Endothelial cell of umbilical vein (primary cell): Measurements from ENCODE around the gene TPGS2. TPM values are rescaled to one million over a fixed set of nuclear protein-coding genes. Genes with fewer than 3 reads are reported as not detected.

Experiments
- BruUV-seq: library from RNA; stranded (reverse); fragments of 400-500 nt; replicated peaks from 2 replicates; lab custom pipeline; 2021; lab: Mats Ljungman, UMichigan
- CTCF ChIA-PET: fragments of 300-600, 350-600 bp; sonication (Branson Sonifier 250); formaldehyde crosslinking; loops from one replicate; lab custom pipeline; 2021; ENCODE audit warnings: antibody characterized with exemption, inconsistent platforms; lab: Charles Lee
- POLR2A ChIA-PET: fragments of 300-600, 350-600 bp; sonication (Branson Sonifier 250); formaldehyde crosslinking; loops from one replicate; lab custom pipeline; 2021; ENCODE audit warnings: antibody characterized with exemption, inconsistent platforms; lab: Charles Lee
- DNase-seq: peaks from one replicate; pipeline ENCODE4 v3.0.0-alpha.2; 2011; ENCODE audit warnings: low read depth, low spot score
- FAIRE-seq: peaks from 2 replicates; lab custom pipeline; 2011; peaks lifted over from hg19 to GRCh38; lab: Jason Lieb, UNC
- H2AFZ ChIP-seq: 2 replicates; pipeline ENCODE4 v1.6.0; 2012; ENCODE audit warnings: low read depth, low read length, control low read depth, inconsistent platforms
- H3K27ac ChIP-seq: 2 replicates; pipeline ENCODE4 v1.5.1; 2011; ENCODE audit warnings: low read depth, mild to moderate bottlenecking, control low read depth, low read length, moderate library complexity; ENCODE audit not compliant: insufficient read depth
- H3K27me3 ChIP-seq, 2 experiments: 2 replicates each; pipeline versions ENCODE4 v1.6.0 to v1.6.1; 2011; ENCODE audit warnings: low read length in 2 of 2, mixed read lengths in 1 of 2; ENCODE audit not compliant: control insufficient read depth in 2 of 2, insufficient read depth in 2 of 2
- H3K36me3 ChIP-seq, 2 experiments: 2 replicates in 1 of 2; 3 replicates in 1 of 2; pipeline ENCODE4 v1.5.1; 2011; ENCODE audit warnings: low read length in 2 of 2, mild to moderate bottlenecking in 1 of 2, moderate library complexity in 1 of 2; ENCODE audit not compliant: control insufficient read depth in 2 of 2, insufficient read depth in 2 of 2; ENCODE audit errors: extremely low read depth in 1 of 2
- H3K4me1 ChIP-seq: 3 replicates; pipeline ENCODE4 v1.5.1; 2011; ENCODE audit warnings: mild to moderate bottlenecking, low read length; ENCODE audit not compliant: control insufficient read depth, insufficient read depth; ENCODE audit errors: extremely low read depth
- H3K4me2 ChIP-seq: 2 replicates; pipeline ENCODE4 v1.6.1; 2011; ENCODE audit warnings: low read length, control low read depth, mixed read lengths; ENCODE audit not compliant: insufficient read depth
- H3K4me3 ChIP-seq, 3 experiments: fragments of 200-600 bp in 1 of 3; sonication (generic), shearing (Covaris generic) in 1 of 3; replicated peaks in 1 of 3; 2 replicates each; pipeline ENCODE4 v1.5.1; 2011 to 2016; ENCODE audit warnings: control low read depth in 3 of 3, low read length in 3 of 3, mild to moderate bottlenecking in 2 of 3, inconsistent platforms in 1 of 3, low read depth in 1 of 3, moderate library complexity in 1 of 3; ENCODE audit not compliant: insufficient read depth in 1 of 3
- H3K79me2 ChIP-seq: 2 replicates; pipeline ENCODE4 v1.6.0; 2012; ENCODE audit warnings: low read length, inconsistent platforms; ENCODE audit not compliant: control insufficient read depth, insufficient read depth
- H3K9ac ChIP-seq: replicated peaks from 2 replicates; pipeline ENCODE3; 2011; ENCODE audit warnings: low read length, control low read depth; ENCODE audit not compliant: insufficient read depth; ENCODE audit errors: extremely low read depth
- H3K9me1 ChIP-seq: replicated peaks from 3 replicates; pipeline ENCODE4 v1.6.0; 2011; ENCODE audit warnings: mild to moderate bottlenecking, low read length; ENCODE audit not compliant: control insufficient read depth, insufficient read depth; ENCODE audit errors: extremely low read depth
- H3K9me3 ChIP-seq: replicated peaks from 2 replicates; pipeline ENCODE4 v1.5.1; 2012; ENCODE audit warnings: low read length, inconsistent platforms; ENCODE audit not compliant: control insufficient read depth, insufficient read depth
- H4K20me1 ChIP-seq: replicated peaks from 2 replicates; pipeline ENCODE3; 2011; ENCODE audit warnings: mild to moderate bottlenecking, low read length; ENCODE audit not compliant: control insufficient read depth, insufficient read depth; ENCODE audit errors: extremely low read depth
- EZH2 ChIP-seq: IDR thresholded peaks from 2 replicates; pipeline ENCODE4 v1.6.1; 2012; ENCODE audit warnings: borderline replicate concordance, low read depth, mild to moderate bottlenecking, moderate library complexity, low read length, inconsistent platforms; ENCODE audit not compliant: severe bottlenecking
- FOS ChIP-seq: IDR thresholded peaks from 2 replicates; pipeline ENCODE4 v1.6.1; 2011; ENCODE audit warnings: mild to moderate bottlenecking, low read length, moderate library complexity, borderline replicate concordance; ENCODE audit not compliant: insufficient read depth
- GATA2 ChIP-seq: IDR thresholded peaks from 2 replicates; pipeline ENCODE4 v1.7.0; 2011; ENCODE audit warnings: low read depth, mild to moderate bottlenecking, moderate library complexity, mixed read lengths, low read length; ENCODE audit not compliant: insufficient read length, insufficient read depth
- JUN ChIP-seq: IDR thresholded peaks from 2 replicates; pipeline ENCODE4 v1.6.1; 2011; ENCODE audit warnings: borderline replicate concordance, low read depth; ENCODE audit not compliant: insufficient read length, insufficient read depth
- MYC ChIP-seq: IDR thresholded peaks from one replicate; pipeline ENCODE4 v1.6.1; 2011; ENCODE audit warnings: mild to moderate bottlenecking, low read depth, low read length
- POLR2A ChIP-seq: IDR thresholded peaks from 2 replicates; pipeline ENCODE4 v1.6.1; 2012; ENCODE audit warnings: low read depth, mild to moderate bottlenecking, control low read depth, low read length
- POLR2AphosphoS5 ChIP-seq: IDR thresholded peaks from 2 replicates; pipeline ENCODE4 v1.6.1; 2012; ENCODE audit warnings: low read depth, mild to moderate bottlenecking, control low read depth, low read length, moderate library complexity; ENCODE audit not compliant: insufficient read depth
- dilution Hi-C: fragments of 300-500 bp; cut with MboI; formaldehyde crosslinking; loops from one replicate; pipeline ENCODE4 v1.15.0; 2019; ENCODE audit warnings: low sequenced_read_pairs; ENCODE audit not compliant: extremely low pct_ligation_motif_present
- intact Hi-C: fragments of 100-400 bp; cut with micrococcal nuclease; formaldehyde crosslinking; loops from one replicate; pipeline ENCODE4 v1.10.0; 2022
- polyA plus RNA-seq, 4 experiments: library from polyadenylated mRNA; depleted of rRNA in 3 of 4; stranded (reverse) in 3 of 4; unstranded in 1 of 4; fragments of >200 nt; gene quantifications; 2 replicates each; pipeline versions ENCODE4 v1.2.1 to v1.2.3, GENCODE V29; 2011 to 2012; ENCODE audit warnings: missing spikeins in 1 of 4
- total RNA-seq: library from RNA; stranded (reverse); gene quantifications from 2 replicates; pipeline ENCODE4 v1.2.3, GENCODE V29; 2021
- TF ChIP-seq, protein P1 (sequence below), 2 donors: IDR thresholded peaks; 1 replicate in 1 of 2; 2 replicates in 1 of 2; pipeline ENCODE4 v1.5.1; 2011; ENCODE audit warnings: low read length in 2 of 2, mild to moderate bottlenecking in 2 of 2, moderate library complexity in 2 of 2, control low read depth in 1 of 2, inconsistent platforms in 1 of 2, low read depth in 1 of 2; ENCODE audit not compliant: insufficient read depth in 1 of 2; ENCODE audit errors: extremely low read depth in 1 of 2
- TF ChIP-seq, protein P2 (sequence below): IDR thresholded peaks from 2 replicates; pipeline ENCODE4 v1.6.1; 2011; ENCODE audit not compliant: insufficient read depth, insufficient read length

The TPGS2 gene
- total and polyA plus RNA-seq, 2 donors (not counting 3 experiments of a cell fraction or from before 2014, with no cell fraction given) = 150 to 232 TPM

DNA sequence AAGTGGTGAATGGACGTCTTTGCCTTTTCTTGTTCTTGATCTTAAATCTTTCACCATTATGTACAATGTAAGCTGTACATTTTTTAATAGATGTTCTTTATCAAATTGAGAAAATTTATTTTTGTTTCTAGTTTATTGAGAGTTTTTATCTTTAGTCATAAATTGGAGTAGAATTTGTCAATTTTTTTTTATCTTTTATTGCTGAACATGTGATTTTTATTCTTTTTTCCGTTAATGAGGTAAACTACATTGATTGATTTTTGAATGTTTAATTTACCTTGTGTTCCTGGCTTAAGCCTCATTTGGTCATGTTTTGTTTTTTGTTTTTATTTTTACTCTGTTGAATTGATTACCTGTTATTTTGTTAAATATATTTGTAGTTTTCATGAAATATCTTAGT is 19.8 kb upstream of the TPGS2 start:
- CTCF ChIA-PET = no interaction called here

DNA sequence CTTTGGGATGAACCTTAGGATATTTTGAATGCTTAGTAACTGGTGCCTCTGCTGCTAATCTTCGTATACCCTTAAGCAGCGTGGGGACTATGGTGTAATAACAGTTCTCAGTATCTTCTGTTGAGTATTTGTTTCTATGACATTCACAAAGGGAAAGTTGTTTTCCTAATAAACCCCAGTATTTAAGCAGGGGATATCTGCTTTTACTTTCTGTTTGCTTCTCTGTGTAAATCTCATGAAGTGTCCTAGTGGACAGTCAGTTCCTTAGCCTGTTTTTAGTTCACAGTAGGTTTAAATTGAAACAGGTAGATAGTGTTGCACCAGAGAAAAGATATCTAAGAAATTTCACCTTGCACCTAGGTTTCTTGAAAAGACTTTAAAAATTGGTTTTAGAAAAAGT is 15.0 kb upstream of the TPGS2 start:
- ChIA-PET POLR2A (no interaction called here), CTCF (interaction anchor here (1.7 kb wide), 1 partner anchor 15 kb away, joined by 5 read pairs; the partner anchor contains the start of genes KIAA1328 and TPGS2)
- H3K36me3 ChIP-seq = no peaks in the 10 kb centered on the region
- no peak overlapping the region for H3K4me3 ChIP-seq
- no peaks in the 10 kb centered on the region for H3K79me2 ChIP-seq
- no peaks in the 10 kb centered on the region for H3K27me3 ChIP-seq
- no TSS peak for BruUV-seq
- no peak overlapping the region for H3K9ac ChIP-seq
- H3K9me3 ChIP-seq = no peaks in the 10 kb centered on the region
- peaks cover 14% of the 10 kb centered on the region for H3K4me1 ChIP-seq
- TF ChIP-seq MYC (no peak), GATA2 (no peak), POLR2A (no peak), JUN (no peak), FOS (no peak), POLR2AphosphoS5 (no peak), EZH2 (no peak)
- TF ChIP-seq, protein P1, sequence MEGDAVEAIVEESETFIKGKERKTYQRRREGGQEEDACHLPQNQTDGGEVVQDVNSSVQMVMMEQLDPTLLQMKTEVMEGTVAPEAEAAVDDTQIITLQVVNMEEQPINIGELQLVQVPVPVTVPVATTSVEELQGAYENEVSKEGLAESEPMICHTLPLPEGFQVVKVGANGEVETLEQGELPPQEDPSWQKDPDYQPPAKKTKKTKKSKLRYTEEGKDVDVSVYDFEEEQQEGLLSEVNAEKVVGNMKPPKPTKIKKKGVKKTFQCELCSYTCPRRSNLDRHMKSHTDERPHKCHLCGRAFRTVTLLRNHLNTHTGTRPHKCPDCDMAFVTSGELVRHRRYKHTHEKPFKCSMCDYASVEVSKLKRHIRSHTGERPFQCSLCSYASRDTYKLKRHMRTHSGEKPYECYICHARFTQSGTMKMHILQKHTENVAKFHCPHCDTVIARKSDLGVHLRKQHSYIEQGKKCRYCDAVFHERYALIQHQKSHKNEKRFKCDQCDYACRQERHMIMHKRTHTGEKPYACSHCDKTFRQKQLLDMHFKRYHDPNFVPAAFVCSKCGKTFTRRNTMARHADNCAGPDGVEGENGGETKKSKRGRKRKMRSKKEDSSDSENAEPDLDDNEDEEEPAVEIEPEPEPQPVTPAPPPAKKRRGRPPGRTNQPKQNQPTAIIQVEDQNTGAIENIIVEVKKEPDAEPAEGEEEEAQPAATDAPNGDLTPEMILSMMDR (IDR thresholded peaks at IDR 0.05; ENCODE audit: extremely low read depth in 1 of 2, insufficient read depth in 1 of 2, low read depth in 1 of 2, low read length in 2 of 2) = no peak
- TF ChIP-seq, protein P2, sequence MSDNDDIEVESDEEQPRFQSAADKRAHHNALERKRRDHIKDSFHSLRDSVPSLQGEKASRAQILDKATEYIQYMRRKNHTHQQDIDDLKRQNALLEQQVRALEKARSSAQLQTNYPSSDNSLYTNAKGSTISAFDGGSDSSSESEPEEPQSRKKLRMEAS = no peak
- DNase-seq = no peak
- dilution Hi-C loops = no loop called here
- FAIRE-seq = no peak
- H3K9me1 ChIP-seq = no peaks in the 10 kb centered on the region
- no peak overlapping the region for H3K27ac ChIP-seq
- H3K4me2 ChIP-seq = no peak overlapping the region
- H2AFZ ChIP-seq = no peak overlapping the region
- intact Hi-C loops = no loop called here
- no peaks in the 10 kb centered on the region for H4K20me1 ChIP-seq

More for the DNA sequence above, 19.8 kb upstream of the TPGS2 start:
- Histone ChIP-seq H3K9ac (no peak overlapping the region), H3K9me1 (no peaks in the 10 kb centered on the region), H3K27me3 (no peaks in the 10 kb centered on the region), H3K9me3 (no peaks in the 10 kb centered on the region), H3K4me2 (no peak overlapping the region), H3K36me3 (no peaks in the 10 kb centered on the region), H2AFZ (no peak overlapping the region), H3K4me1 (peaks cover 10% of the 10 kb centered on the region), H3K4me3 (no peak overlapping the region), H4K20me1 (no peaks in the 10 kb centered on the region), H3K79me2 (no peaks in the 10 kb centered on the region), H3K27ac (no peak overlapping the region)
- dilution Hi-C loops = no loop called here
- TF ChIP-seq POLR2A (no peak), MYC (no peak)
- intact Hi-C loops = no loop called here
- no TSS peak for BruUV-seq
- DNase-seq (no peak), FAIRE-seq (no peak)
- POLR2A ChIA-PET = no interaction called here
